MM.1S (cell line): Measurements from ENCODE around the gene ASB10.

ENCODE experiments used
- CTCF ChIP-seq: fragments of 300-600 bp; sonication (generic); IDR thresholded peaks from 2 replicates; pipeline ENCODE4 v1.5.1; 2016; ENCODE audit warnings: antibody characterized with exemption, low read length, mixed read lengths
- EZH2 ChIP-seq: fragments of 300-600 bp; sonication (generic); optimal IDR thresholded peaks from 2 replicates; pipeline ENCODE3; 2017; ENCODE audit warnings: low read depth, mild to moderate bottlenecking, antibody characterized with exemption, low read length, mixed read lengths
- EZH2phosphoT487 ChIP-seq: fragments of 300-600 bp; sonication (generic); IDR thresholded peaks from 2 replicates; pipeline ENCODE4 v1.6.1; 2018; ENCODE audit warnings: antibody characterized with exemption, low read length

DNA sequence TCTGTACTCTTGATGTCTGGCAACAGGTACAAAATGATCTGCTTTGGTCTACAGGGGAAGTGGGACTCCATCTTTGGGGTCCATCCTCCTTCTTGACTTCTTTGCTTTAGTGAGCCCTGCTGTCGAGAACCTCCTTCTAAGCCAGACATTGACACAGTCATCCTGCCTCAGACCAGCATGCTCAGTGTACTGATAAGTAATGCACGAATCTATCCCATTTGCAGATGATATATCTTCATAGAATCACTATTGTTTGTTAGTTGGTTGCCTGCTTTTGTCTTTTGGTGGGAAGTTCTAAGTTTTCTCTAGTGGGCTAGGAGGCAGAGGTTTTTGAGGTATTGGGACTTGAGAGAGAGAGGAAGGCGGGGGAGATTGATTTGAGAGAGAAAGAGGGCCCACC is 14.3 kb upstream of the ASB10 start:
- TF ChIP-seq CTCF = no peak
- no peak for TF ChIP-seq EZH2
- TF ChIP-seq EZH2phosphoT487 = no peak
